ENCODE measurements around the gene TMEM26. TPM values are rescaled to one million over a fixed set of nuclear protein-coding genes. Genes with fewer than 3 reads are reported as not detected.

Gene TMEM26
- total and polyA plus RNA-seq, 2 of the 13 experiments (the other 11 are each of a cell fraction or from before 2014, with no cell fraction given) = not detected

DNA sequence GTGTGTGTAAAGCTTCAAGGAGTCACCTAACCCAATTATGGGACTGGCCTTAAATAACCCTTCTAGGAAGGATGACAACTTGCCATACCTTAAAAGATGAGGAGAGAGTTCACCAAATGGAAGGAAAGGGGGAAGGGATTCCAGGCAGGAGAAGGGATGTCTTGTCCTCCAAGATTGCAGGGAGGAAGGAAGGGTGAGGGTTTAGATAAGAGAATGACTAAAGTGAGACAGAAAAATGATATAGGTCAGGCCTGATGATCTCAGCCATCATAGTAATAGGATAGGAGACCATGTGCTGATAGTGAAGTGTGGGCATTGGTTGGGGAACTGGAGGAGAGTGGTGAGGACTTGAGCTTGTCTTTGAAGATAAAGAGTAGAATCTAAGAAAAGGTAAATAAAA lies 7.7 kb upstream of the TMEM26 start (continued):
- TF ChIP-seq ZHX1 (CRISPR knock-in tag; IDR thresholded peaks at IDR 0.05; ENCODE audit: low read depth) (no peak), RERE (CRISPR knock-in tag; IDR thresholded peaks at IDR 0.05; ENCODE audit: low read depth) (no peak), ZNF333 (CRISPR knock-in tag; IDR thresholded peaks at IDR 0.05; ENCODE audit: borderline replicate concordance) (no peak), ZNF672 (CRISPR knock-in tag; IDR thresholded peaks at IDR 0.05) (no peak), ASH2L (IDR thresholded peaks at IDR 0.05; ENCODE audit: insufficient read length, low read depth, low read length) (no peak), ZNF563 (CRISPR knock-in tag; IDR thresholded peaks at IDR 0.05) (no peak), KDM1A (CRISPR knock-in tag; IDR thresholded peaks at IDR 0.05) (no peak), CREB1 (IDR thresholded peaks at IDR 0.05) (no peak), CREB1 (CRISPR knock-in tag; IDR thresholded peaks at IDR 0.05) (no peak), NR2F6 (IDR thresholded peaks at IDR 0.05) (no peak), NR2F6 (CRISPR knock-in tag; IDR thresholded peaks at IDR 0.05) (no peak), ZNF572 (CRISPR knock-in tag; IDR thresholded peaks at IDR 0.05) (no peak), ZNF720 (CRISPR knock-in tag; IDR thresholded peaks at IDR 0.05) (no peak), NKX3-1 (CRISPR knock-in tag; IDR thresholded peaks at IDR 0.05) (no peak)
- TF ChIP-seq, protein P1, sequence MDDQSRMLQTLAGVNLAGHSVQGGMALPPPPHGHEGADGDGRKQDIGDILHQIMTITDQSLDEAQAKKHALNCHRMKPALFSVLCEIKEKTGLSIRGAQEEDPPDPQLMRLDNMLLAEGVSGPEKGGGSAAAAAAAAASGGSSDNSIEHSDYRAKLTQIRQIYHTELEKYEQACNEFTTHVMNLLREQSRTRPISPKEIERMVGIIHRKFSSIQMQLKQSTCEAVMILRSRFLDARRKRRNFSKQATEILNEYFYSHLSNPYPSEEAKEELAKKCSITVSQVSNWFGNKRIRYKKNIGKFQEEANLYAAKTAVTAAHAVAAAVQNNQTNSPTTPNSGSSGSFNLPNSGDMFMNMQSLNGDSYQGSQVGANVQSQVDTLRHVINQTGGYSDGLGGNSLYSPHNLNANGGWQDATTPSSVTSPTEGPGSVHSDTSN (CRISPR knock-in tag; IDR thresholded peaks at IDR 0.05; ENCODE audit: borderline replicate concordance) = no peak
